ENCODE data around the gene CDC42BPG.
A peak's percentile ranks its signal among the peaks of the same experiment; 100 is the strongest.

The CDC42BPG gene

DNA sequence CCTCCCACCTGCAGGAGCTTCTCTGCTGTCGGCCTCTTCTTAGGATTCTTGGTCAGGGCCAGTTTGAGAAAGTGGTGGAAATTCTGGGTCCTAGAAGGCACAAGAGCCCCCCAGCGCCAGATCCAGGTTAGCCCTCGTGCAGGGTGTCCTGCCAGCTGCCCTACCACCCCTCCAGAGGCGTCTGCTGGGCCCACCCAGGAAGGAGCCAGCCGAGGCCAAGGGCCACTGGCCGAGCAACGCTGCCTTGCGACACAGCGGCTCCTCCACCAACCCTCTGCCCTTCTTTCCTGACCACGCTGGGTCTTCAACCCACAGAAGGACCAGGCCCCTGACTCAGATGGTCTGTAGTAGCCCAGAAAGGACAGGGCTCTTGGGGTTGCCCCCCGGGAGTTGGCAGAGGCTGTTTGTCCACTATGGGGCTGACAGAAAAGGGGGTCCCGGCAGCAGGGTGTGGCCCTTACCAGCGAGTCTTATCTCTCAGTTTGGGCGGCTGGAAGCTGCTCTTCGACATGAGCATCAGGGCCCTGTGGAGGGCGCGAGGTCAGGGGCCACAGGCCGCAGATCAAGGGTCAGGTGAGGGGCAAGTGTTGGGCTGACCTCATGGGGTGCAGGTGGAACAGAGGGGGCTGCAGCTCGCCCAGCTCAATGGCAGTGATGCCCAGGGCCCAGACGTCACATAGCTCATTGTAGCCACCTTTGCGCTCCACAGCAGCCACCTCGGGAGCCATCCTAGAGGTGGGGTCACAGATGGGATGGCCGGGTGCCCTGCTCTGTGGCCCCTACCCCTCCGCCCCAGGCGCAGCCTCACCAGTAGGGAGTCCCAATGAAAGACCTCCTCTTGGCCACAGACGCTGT is 43.9 kb downstream of the CDC42BPG start:
- no peaks in the 10 kb centered on the region for H3K27me3 Mint-ChIP-seq
- peaks cover 25% of the 10 kb centered on the region for H3K4me1 Mint-ChIP-seq
- peaks cover 6% of the 10 kb centered on the region for H3K36me3 Mint-ChIP-seq
- peak overlapping the region; percentile 76 for H3K4me3 Mint-ChIP-seq
- no peaks in the 10 kb centered on the region for H3K9me3 Mint-ChIP-seq
- H3K27ac Mint-ChIP-seq, result no peak overlapping the region

GRCh38 chr11:64799623-64800302 is 44.7 kb downstream of the CDC42BPG start:
- H3K27me3 Mint-ChIP-seq, result no peaks in the 10 kb centered on the region
- no peak overlapping the region for H3K27ac Mint-ChIP-seq
- peaks cover 6% of the 10 kb centered on the region for H3K36me3 Mint-ChIP-seq
- no peaks in the 10 kb centered on the region for H3K9me3 Mint-ChIP-seq
- no peak overlapping the region for H3K4me3 Mint-ChIP-seq
- peaks cover 29% of the 10 kb centered on the region for H3K4me1 Mint-ChIP-seq

DNA sequence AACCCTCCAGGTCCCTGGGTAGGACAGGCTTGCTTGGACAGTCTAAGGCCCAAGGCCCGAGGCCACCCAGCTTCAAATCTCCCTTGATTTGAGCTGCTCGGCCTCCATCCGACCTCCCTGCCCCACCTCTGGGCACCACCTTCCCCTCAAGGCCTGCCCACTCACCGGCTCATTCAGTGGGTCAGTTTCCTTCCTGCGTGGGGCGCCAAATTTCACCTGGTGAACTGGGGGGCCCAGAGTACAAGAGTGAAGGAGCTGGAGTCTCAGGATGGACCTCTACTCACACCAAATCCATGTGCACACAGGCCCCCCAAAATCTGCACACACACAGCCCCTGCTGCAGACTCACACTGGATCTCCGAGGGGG is 45.2 kb downstream of the CDC42BPG start:
- Mint-ChIP-seq H3K27ac (no peak overlapping the region), H3K36me3 (peaks cover 6% of the 10 kb centered on the region), H3K4me3 (no peak overlapping the region), H3K9me3 (no peaks in the 10 kb centered on the region), H3K4me1 (peaks cover 34% of the 10 kb centered on the region), H3K27me3 (no peaks in the 10 kb centered on the region)

DNA sequence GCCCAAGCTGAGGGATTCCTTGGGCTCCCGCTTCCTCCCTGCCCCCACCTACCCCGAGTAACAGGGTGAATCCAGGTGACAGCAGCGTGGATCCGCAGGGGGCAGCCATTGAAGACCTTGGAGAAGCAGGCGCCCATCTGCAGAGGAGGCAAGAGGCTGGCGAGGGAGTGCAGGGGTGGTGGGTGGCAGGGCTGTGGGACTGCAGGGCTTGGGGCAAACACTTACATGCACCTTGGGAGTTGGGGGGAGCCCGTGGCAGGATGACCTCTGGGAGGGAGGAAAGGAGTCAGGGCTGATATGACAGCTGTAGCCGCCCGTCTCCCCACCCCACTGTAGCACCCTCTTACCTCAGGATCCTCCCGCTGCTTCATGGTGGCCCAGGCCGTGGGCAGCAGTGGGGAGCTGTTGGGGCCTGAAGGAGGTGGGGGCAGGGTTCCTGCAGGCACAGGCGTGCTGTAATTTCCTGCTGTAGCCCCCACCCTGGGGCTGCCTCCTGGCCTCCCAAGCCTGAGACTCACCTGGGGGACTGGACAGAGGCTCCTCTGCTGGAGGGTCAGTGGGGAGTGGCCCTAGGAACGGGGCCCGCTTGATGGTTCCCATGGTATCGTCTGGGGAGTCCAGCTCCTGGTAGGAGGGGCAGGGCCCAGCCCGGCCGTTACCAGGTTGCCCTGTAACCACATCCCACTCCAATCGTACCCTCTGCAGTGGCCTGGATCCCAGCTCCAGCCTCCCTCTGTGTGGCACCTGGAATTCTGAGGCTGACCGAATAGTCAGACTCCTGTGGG is 47.5 kb downstream of the CDC42BPG start:
- H3K36me3 Mint-ChIP-seq, result peaks cover 6% of the 10 kb centered on the region
- H3K4me3 Mint-ChIP-seq, result no peak overlapping the region
- no peak overlapping the region for H3K27ac Mint-ChIP-seq
- H3K9me3 Mint-ChIP-seq, result no peaks in the 10 kb centered on the region
- H3K27me3 Mint-ChIP-seq, result no peaks in the 10 kb centered on the region
- peaks cover 32% of the 10 kb centered on the region for H3K4me1 Mint-ChIP-seq

DNA sequence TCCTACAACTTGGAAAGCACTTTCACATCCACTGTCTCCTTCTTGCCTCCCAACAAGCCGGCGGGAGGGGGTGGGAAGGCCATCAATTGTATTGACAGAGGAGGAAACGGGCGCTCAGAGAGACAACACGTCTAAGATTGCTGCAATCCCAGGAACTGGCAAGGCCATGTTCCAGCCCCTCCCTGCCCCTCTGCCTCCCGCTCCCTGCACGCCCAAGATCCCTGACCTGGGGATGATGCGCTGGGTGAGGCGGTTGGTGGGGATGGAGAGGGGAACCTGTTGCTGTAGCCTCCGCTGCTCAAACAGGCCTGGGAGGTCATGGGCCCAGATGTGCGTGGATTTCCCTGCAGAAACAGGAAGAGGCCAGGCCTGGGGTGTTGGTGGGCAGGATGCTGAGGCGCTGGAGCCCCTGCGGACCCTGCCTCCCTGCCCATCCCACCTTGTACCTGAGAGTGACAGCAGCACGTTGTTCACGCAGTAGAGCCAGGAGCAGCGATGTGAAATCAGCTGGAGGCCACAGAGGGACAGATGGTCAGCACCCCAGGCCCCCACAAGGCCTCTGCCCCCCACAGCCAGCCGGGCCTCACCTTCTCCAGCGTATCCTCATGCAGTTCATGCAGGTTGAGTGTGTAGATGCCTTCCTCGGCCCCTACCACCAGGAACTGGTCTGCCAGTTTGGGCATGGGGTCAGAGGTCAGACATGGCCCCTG is 48.3 kb downstream of the CDC42BPG start:
- H3K27ac Mint-ChIP-seq, result peak overlapping the region; percentile 49
- H3K4me3 Mint-ChIP-seq, result no peak overlapping the region
- no peaks in the 10 kb centered on the region for H3K9me3 Mint-ChIP-seq
- peaks cover 29% of the 10 kb centered on the region for H3K4me1 Mint-ChIP-seq
- H3K36me3 Mint-ChIP-seq, result peaks cover 6% of the 10 kb centered on the region
- H3K27me3 Mint-ChIP-seq, result no peaks in the 10 kb centered on the region

- peaks cover 27% of the 10 kb centered on the region for H3K4me1 Mint-ChIP-seq
These were observed 49.9 kb downstream of the CDC42BPG start for GRCh38 chr11:64794526-64794925.

DNA sequence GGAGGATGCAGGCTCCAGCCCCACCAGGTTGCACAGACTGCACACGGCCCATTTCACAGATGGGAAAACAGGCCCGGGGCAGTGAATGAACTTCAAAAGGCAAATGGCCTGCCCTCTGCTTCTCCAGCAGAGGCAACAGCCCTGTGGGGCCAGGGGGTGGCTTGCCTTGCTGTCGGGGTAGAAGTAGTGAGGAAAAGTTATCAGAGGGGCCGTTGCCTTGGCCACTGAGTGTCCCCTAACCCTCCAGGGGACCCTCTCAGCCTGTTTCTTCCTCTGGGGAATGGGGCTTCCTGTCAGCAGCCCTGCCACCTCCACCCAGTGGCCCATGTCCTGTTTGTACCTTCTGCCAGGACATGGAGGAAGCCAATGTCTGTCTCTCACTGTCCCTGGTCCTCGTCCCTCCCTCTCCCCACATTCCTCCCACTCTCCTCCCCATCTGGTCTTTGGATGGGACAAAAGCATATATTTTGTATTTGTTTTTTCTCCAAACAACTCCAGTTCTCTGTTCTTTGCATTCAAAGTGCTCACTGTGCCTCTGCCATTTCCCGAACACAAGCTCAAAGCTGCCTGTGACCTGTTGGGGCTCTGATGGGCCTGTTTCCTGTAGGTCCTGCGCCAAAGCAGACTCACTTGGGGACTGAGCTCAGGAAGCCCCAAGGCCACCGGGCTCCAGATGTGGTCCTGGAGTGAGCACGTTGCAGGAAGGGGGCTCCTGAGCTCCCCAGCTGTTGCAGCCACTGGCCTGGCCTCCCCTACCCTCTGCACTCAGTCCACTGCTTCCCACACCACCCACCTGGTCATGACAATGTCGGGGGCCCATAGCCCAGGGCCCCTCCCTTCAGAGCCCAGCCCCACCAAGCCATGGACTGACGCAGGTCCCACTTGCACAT is 50.9 kb downstream of the CDC42BPG start:
- Mint-ChIP-seq H3K9me3 (no peaks in the 10 kb centered on the region), H3K4me3 (no peak overlapping the region), H3K36me3 (no peaks in the 10 kb centered on the region), H3K4me1 (peaks cover 19% of the 10 kb centered on the region), H3K27me3 (no peaks in the 10 kb centered on the region), H3K27ac (peak overlapping the region; percentile 84)

More at GRCh38 chr11:64794526-64794925, 49.9 kb downstream of the CDC42BPG start:
- Mint-ChIP-seq H3K27ac (peak overlapping the region; percentile 79), H3K36me3 (peaks cover 4% of the 10 kb centered on the region), H3K4me3 (no peak overlapping the region), H3K27me3 (no peaks in the 10 kb centered on the region), H3K9me3 (no peaks in the 10 kb centered on the region)

DNA sequence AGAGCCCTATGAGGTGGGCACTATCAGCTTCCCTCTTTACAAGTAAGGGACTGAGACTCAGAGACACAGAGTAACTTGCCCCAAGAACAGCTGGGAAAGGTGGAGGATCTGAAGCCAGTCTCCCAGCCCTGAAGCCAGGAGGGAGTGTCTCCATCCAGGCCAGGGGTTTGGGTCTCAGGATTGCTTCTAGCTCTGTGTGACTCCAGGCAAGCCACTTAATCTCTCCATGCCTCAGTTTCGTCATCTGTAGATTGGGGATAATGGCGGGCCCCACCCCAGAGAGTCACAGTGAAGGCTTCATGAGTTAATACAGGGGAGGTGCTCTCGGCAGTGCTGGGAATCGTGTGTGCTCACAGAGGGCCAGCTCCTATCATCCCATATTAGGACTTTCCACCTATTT is 52.0 kb downstream of the CDC42BPG start:
- Mint-ChIP-seq H3K9me3 (no peaks in the 10 kb centered on the region), H3K36me3 (no peaks in the 10 kb centered on the region), H3K27ac (no peak overlapping the region), H3K27me3 (no peaks in the 10 kb centered on the region), H3K4me3 (no peak overlapping the region), H3K4me1 (peaks cover 23% of the 10 kb centered on the region)

GRCh38 chr11:64791781-64792291 is 52.6 kb downstream of the CDC42BPG start:
- Mint-ChIP-seq H3K4me1 (peaks cover 23% of the 10 kb centered on the region), H3K9me3 (no peaks in the 10 kb centered on the region), H3K4me3 (no peak overlapping the region), H3K36me3 (no peaks in the 10 kb centered on the region), H3K27ac (no peak overlapping the region), H3K27me3 (no peaks in the 10 kb centered on the region)

DNA sequence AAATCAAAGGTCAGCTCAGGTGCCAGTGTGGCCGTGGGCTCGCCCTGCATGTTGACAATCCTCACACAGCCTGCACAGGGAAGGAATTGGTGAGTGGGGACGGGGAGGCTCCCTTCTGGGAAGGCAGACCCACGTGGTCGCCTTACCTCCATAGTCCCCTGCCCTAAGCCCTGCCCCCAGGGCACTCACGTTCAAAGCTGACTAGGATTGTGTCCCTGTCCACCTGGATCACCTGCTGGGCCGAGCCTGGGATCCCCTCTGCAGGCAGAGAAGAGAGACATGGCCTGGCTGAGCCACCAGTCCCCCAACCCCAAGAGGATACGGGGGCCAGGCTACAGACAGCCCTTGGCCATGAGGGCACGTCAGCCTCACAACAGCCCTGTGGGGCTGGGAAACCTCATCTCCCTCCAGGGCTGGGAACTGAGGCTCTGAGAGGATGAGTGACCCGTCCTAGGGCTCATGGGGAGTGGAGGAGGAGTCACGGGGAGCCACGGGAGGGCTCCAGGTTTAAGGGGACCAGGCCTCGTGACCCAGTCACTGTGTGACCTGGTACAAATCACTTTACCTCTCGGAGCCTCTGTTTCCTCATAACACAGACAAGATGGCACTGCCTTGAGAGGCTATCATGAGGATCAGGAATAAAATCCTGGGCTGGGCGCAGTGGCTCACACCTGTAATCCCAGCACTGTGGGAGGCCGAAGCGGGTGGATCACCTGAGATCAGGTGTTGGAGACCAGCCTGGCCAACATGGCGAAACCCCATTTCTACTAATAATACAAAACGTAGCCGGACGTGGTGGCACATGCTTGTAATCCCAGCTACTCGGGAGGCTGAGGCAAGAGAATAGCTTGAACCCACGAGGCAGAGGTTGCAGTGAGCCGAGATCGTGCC is 54.0 kb downstream of the CDC42BPG start:
- Mint-ChIP-seq H3K27ac (no peak overlapping the region), H3K4me1 (peaks cover 23% of the 10 kb centered on the region), H3K27me3 (no peaks in the 10 kb centered on the region), H3K36me3 (no peaks in the 10 kb centered on the region), H3K4me3 (no peak overlapping the region), H3K9me3 (no peaks in the 10 kb centered on the region)

DNA sequence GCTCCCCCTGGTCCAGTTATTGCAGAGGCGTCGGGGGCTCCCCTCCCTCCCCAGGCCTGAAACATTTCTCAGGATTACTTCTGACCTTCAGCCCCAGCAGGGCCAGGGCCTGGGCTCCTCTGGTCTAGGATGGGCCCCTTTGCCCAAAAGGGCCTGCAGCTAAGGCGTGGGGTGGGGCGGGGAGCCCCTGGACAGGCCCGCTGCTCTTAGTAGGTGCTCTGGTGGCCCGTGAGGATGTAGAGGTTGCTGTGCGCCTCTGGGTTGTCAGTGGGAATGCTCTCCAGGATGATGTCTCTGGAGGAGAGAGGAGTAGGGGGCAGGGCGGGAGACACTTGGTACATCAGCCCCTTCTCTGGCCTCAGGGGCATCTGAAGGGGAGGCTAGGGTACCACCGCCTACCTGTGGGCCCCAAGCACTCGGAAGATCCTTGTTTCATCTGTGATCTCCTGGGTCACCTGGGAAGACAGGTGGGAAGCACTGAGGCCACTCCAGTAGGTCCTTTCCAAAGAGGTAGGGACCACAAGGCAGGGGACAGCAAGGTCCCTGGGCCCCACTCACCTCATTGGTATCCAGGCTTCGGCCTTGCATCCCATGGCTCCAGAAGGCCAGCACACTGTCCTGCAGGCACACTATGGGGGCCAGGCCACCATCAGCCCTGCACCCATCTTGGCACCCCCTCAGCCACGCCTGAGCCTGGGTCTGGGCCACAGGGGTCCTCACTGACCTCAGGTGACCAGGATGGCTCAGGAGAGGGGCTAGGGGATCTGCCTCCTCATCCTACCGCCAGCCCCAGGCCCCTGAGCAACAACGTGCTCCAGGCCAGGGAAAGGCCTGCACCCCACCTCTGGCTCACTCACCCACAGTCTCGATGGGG is 54.9 kb downstream of the CDC42BPG start:
- H3K4me1 Mint-ChIP-seq, result peaks cover 22% of the 10 kb centered on the region
- no peaks in the 10 kb centered on the region for H3K9me3 Mint-ChIP-seq
- H3K27me3 Mint-ChIP-seq, result no peaks in the 10 kb centered on the region
- no peak overlapping the region for H3K4me3 Mint-ChIP-seq
- H3K27ac Mint-ChIP-seq, result no peak overlapping the region
- peaks cover 2% of the 10 kb centered on the region for H3K36me3 Mint-ChIP-seq

DNA sequence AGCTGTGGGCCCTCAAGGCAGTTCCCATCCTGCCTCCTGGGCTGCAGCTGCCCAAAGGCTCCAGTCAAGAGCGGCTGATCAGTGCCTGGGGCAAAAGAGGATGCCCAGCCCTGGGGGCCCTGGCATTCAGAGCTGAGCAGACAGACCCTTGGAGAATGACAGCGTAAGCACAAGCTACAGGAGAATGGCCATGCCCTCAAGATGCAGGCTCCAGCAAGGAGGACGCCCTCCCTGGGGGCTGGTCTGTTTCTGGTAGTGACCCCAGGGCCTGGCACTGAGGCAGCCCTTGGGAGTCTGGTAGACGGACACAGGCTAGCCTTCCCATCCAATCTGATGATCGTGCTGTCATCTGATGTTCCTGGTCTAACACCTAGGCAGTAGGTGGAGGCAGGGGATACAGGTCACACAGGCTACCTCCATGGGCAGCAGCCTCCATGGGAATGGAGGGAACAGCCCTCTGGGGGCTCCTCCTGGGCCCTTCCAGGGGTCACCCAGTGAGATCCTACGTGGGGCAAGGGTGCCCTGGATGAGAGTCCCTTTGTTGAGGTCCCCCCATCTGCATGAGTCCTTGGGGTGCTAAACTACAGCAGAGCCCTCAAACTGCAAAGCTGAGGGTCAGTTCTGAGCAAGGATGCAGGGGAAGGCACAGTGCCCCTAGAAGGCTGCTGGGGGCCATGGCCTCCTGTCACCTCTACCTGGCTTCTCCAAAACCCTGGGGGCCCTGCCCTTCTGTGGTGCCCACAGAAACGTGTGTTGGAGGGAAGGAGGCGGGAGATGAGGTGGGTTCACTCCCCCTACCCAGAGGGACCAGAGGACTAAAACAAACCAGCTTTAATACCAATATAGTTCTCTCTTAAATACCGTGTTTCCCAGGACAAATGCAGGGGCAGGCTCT is 55.9 kb downstream of the CDC42BPG start:
- H3K4me1 Mint-ChIP-seq, result peaks cover 12% of the 10 kb centered on the region

More for the DNA sequence above, 55.9 kb downstream of the CDC42BPG start:
- Mint-ChIP-seq H3K4me3 (no peak overlapping the region), H3K27me3 (no peaks in the 10 kb centered on the region), H3K9me3 (no peaks in the 10 kb centered on the region), H3K36me3 (peaks cover 2% of the 10 kb centered on the region), H3K27ac (no peak overlapping the region)
